ENCODE measurements around the gene SH3RF3. TPM values are rescaled to one million over a fixed set of nuclear protein-coding genes. Genes with fewer than 3 reads are reported as not detected.

SH3RF3 gene
- total and polyA plus RNA-seq, 9 of the 15 experiments (the other 6 are each of a cell fraction or from before 2014, with no cell fraction given): 0.02 TPM; not detected in 8

DNA sequence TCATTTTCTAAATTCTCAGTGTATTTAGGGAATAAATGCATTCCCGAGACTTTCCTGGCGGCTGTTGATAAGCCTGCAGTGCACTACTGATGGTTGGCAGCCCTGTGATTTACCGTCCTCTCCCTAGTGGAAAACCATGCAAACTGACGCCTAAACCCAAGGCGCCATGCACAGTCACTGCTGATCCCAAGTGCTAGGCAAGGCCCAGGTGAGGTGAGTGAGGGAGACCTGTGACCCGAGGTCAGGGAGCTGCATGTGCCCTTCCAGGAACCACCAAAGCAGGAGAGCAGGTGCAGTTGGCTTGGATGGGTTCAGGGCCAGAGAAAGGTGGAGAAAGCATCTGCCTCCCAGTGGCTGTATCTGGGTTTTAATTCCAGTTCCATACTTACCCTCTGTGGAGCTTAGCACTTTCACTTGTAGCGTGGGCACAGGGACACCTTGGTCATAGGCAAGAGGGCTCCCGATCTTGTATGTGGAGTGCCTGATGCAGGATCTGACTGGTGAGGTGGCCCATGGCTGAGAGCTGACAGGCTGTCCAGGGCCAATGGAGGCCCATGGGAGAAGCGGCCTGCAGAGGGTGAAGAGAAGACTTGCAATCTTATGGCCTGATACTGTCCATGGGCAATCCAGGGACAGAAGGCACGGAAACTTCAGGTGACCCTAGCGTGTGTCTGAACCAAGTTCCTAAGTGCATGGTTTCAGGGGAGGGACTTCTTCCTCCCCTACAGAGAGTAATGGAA lies 131.3 kb downstream of the SH3RF3 start:
- H3K9me3 ChIP-seq (replicated peaks; ENCODE audit: control insufficient read depth, insufficient read depth, low read depth, low read length): no peaks in the 10 kb centered on the region
- H3K9ac ChIP-seq (ENCODE audit: insufficient read depth in 1 of 2, low read depth in 2 of 2, low read length in 2 of 2): no peak overlapping the region
- intact Hi-C loops (cut with micrococcal nuclease): no loop called here
- H3K27ac ChIP-seq (ENCODE audit: extremely low read depth, low read depth, low read length): no peak overlapping the region
- no peak overlapping the region for H2AFZ ChIP-seq (ENCODE audit: low read depth, low read length)
- ChIA-PET POLR2A (interaction anchor here (0.6 kb wide), 1 partner anchor 17 kb away, joined by 3 read pairs; no protein-coding TSS in a partner anchor), CTCF (ENCODE audit: low intra/inter-chr PET ratio) (no interaction called here)
- in situ Hi-C loops (cut with MboI): no loop called here
- TF ChIP-seq, protein P1, sequence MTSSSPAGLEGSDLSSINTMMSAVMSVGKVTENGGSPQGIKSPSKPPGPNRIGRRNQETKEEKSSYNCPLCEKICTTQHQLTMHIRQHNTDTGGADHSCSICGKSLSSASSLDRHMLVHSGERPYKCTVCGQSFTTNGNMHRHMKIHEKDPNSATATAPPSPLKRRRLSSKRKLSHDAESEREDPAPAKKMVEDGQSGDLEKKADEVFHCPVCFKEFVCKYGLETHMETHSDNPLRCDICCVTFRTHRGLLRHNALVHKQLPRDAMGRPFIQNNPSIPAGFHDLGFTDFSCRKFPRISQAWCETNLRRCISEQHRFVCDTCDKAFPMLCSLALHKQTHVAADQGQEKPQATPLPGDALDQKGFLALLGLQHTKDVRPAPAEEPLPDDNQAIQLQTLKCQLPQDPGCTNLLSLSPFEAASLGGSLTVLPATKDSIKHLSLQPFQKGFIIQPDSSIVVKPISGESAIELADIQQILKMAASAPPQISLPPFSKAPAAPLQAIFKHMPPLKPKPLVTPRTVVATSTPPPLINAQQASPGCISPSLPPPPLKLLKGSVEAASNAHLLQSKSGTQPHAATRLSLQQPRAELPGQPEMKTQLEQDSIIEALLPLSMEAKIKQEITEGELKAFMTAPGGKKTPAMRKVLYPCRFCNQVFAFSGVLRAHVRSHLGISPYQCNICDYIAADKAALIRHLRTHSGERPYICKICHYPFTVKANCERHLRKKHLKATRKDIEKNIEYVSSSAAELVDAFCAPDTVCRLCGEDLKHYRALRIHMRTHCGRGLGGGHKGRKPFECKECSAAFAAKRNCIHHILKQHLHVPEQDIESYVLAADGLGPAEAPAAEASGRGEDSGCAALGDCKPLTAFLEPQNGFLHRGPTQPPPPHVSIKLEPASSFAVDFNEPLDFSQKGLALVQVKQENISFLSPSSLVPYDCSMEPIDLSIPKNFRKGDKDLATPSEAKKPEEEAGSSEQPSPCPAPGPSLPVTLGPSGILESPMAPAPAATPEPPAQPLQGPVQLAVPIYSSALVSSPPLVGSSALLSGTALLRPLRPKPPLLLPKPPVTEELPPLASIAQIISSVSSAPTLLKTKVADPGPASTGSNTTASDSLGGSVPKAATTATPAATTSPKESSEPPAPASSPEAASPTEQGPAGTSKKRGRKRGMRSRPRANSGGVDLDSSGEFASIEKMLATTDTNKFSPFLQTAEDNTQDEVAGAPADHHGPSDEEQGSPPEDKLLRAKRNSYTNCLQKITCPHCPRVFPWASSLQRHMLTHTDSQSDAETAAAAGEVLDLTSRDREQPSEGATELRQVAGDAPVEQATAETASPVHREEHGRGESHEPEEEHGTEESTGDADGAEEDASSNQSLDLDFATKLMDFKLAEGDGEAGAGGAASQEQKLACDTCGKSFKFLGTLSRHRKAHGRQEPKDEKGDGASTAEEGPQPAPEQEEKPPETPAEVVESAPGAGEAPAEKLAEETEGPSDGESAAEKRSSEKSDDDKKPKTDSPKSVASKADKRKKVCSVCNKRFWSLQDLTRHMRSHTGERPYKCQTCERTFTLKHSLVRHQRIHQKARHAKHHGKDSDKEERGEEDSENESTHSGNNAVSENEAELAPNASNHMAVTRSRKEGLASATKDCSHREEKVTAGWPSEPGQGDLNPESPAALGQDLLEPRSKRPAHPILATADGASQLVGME (CRISPR knock-in tag; IDR thresholded peaks at IDR 0.05): 0 out of 2 replicates have a peak, but pooled peaks have one; percentile 6
- TF ChIP-seq ZNF232 (CRISPR knock-in tag; IDR thresholded peaks at IDR 0.05): no peak
- no peaks in the 10 kb centered on the region; the same call in 1 of the 2 replicates for H4K20me1 ChIP-seq (replicated peaks; ENCODE audit: control insufficient read depth, insufficient read depth, low read length)
- peaks cover 13 to 62% of the 10 kb centered on the region in 2 experiments for H3K27me3 ChIP-seq (ENCODE audit: control insufficient read depth in 2 of 2, insufficient read depth in 2 of 2, low read length in 2 of 2)
- DNase-seq (ENCODE audit: extremely low read depth in 1 of 4, low spot score in 3 of 4) (no peak), ATAC-seq (no peak), FAIRE-seq (no peak)
- H3K79me2 ChIP-seq (ENCODE audit: control insufficient read depth, insufficient read depth, low read length): no peaks in the 10 kb centered on the region
- H3K4me1 ChIP-seq (replicated peaks in 1 of 2; ENCODE audit: control insufficient read depth in 2 of 2, insufficient read depth in 2 of 2, low read length in 2 of 2): no peaks in the 10 kb centered on the region
- H3K9me1 ChIP-seq (ENCODE audit: control insufficient read depth, insufficient read depth, low read length): peaks cover 4% of the 10 kb centered on the region
- H3K4me2 ChIP-seq (ENCODE audit: insufficient read depth, low read length): no peak overlapping the region
- 12% methylated on average over 11 of the region's 11 CpGs for WGBS (ENCODE audit: insufficient coverage, low coverage, missing lambda C conversion rate)
- H3K36me3 ChIP-seq (ENCODE audit: control insufficient read depth, insufficient read depth, low read length): no peaks in the 10 kb centered on the region
- BruUV-seq (replicated peaks): no TSS peak
- H3K4me3 ChIP-seq: no peak overlapping the region
